Hepatocyte (in vitro differentiated cells): ENCODE data around the gene DCC. TPM values are rescaled to one million over a fixed set of nuclear protein-coding genes. Genes with fewer than 3 reads are reported as not detected.

ENCODE experiments used
- DNase-seq: peaks from one replicate; pipeline ENCODE4 v3.0.0-alpha.2; 2016; ENCODE audit warnings: low spot score
- H2AFZ ChIP-seq: fragments of 200-600 bp; sonication (generic); 2 replicates; pipeline ENCODE4 v1.6.0; 2016; ENCODE audit warnings: antibody characterized with exemption, mild to moderate bottlenecking
- H3K27ac ChIP-seq: fragments of 200-600 bp; sonication (generic); 2 replicates; pipeline ENCODE4 v1.5.1; 2016; ENCODE audit warnings: mild to moderate bottlenecking
- H3K27me3 ChIP-seq: fragments of 200-600 bp; sonication (generic); 2 replicates; pipeline ENCODE4 v1.6.1; 2016
- H3K36me3 ChIP-seq: fragments of 200-600 bp; sonication (generic); replicated peaks from 2 replicates; pipeline ENCODE4 v1.5.1; 2016; ENCODE audit warnings: low read depth; ENCODE audit not compliant: insufficient read depth
- H3K4me1 ChIP-seq: fragments of 200-600 bp; sonication (generic); 2 replicates; pipeline ENCODE4 v1.5.1; 2016; ENCODE audit warnings: mild to moderate bottlenecking, moderate library complexity; ENCODE audit not compliant: insufficient read depth
- H3K4me2 ChIP-seq: fragments of 200-600 bp; sonication (generic); 2 replicates; pipeline ENCODE4 v1.6.0; 2016
- H3K4me3 ChIP-seq: fragments of 200-600 bp; sonication (generic); 2 replicates; pipeline ENCODE4 v1.5.1; 2016; ENCODE audit warnings: mild to moderate bottlenecking
- H3K79me2 ChIP-seq: fragments of 200-600 bp; sonication (generic); 2 replicates; pipeline ENCODE4 v1.6.0; 2017; ENCODE audit warnings: mild to moderate bottlenecking
- H3K9me2 ChIP-seq: fragments of 200-600 bp; sonication (generic); replicated peaks from 2 replicates; pipeline ENCODE4 v1.6.0; 2017; ENCODE audit warnings: mild to moderate bottlenecking; ENCODE audit not compliant: insufficient read depth
- H3K9me3 ChIP-seq: fragments of 200-600 bp; sonication (generic); 2 replicates; pipeline ENCODE4 v1.5.1; 2016; ENCODE audit warnings: low read depth, mild to moderate bottlenecking
- H4K20me1 ChIP-seq: fragments of 200-600 bp; sonication (generic); 2 replicates; pipeline ENCODE4 v1.6.0; 2016; ENCODE audit warnings: mild to moderate bottlenecking; ENCODE audit not compliant: insufficient read depth, poor library complexity, severe bottlenecking
- CTCF ChIP-seq: fragments of 200-600 bp; sonication (generic); IDR thresholded peaks from 2 replicates; pipeline ENCODE4 v1.5.1; 2016; ENCODE audit warnings: antibody characterized with exemption, mild to moderate bottlenecking; ENCODE audit not compliant: poor library complexity
- EZH2 ChIP-seq: fragments of 200-600 bp; sonication (generic); IDR thresholded peaks from 2 replicates; pipeline ENCODE4 v1.6.1; 2016; ENCODE audit warnings: antibody characterized with exemption, mild to moderate bottlenecking, borderline replicate concordance
- EZH2phosphoT487 ChIP-seq: fragments of 200-600 bp; sonication (generic); IDR thresholded peaks from one replicate; pipeline ENCODE4 v1.6.1; 2018; ENCODE audit warnings: antibody characterized with exemption, mild to moderate bottlenecking, low read depth, moderate library complexity; ENCODE audit not compliant: unreplicated experiment, severe bottlenecking
- WGBS: methylation state at CpG from one replicate; pipeline ENCODE4 v1.1.6; 2016; ENCODE audit warnings: low lambda C conversion rate; ENCODE audit errors: missing lambda C conversion rate; 5-methylcytosine and 5-hydroxymethylcytosine counted together
- polyA plus RNA-seq: library from polyadenylated mRNA; unstranded; fragments of >200 nt; fragmentation: Nextera tagmentation; extraction: Ambion mirVana; gene quantifications from 2 replicates; pipeline ENCODE4 v1.2.1, GENCODE V29; 2016
- total RNA-seq: library from RNA; depleted of rRNA; stranded (reverse); fragments of >200 nt; gene quantifications from 2 replicates; pipeline ENCODE4 v1.2.3, GENCODE V29; 2014

DCC gene
- total and polyA plus RNA-seq, 2 experiments from 2014 or later = 1.0 to 3.5 TPM

DNA sequence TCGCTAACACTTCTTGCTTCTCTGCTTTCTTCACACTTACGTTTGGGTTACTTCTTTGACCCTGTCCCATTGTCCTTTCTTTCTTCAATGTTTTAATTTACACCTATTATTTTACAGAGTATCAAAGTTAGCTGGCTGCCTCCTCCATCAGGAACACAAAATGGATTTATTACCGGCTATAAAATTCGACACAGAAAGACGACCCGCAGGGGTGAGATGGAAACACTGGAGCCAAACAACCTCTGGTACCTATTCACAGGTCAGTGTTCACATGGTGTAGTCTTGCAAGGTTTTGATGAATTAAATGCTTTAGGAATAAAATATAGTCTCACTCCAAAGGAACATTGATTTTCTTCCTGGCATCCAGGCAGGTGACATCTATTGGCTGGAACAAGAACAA is 965.5 kb downstream of the DCC start:
- no peak for TF ChIP-seq CTCF
- TF ChIP-seq EZH2phosphoT487 = no peak
- no peak for TF ChIP-seq EZH2
- H3K4me3 ChIP-seq = no peak overlapping the region
- DNase-seq = no peak
- H4K20me1 ChIP-seq = no peaks in the 10 kb centered on the region
- no peak overlapping the region for H3K4me2 ChIP-seq
- H3K9me3 ChIP-seq = no peaks in the 10 kb centered on the region
- no peaks in the 10 kb centered on the region for H3K79me2 ChIP-seq
- H3K36me3 ChIP-seq = no peaks in the 10 kb centered on the region
- no peak overlapping the region for H2AFZ ChIP-seq
- H3K4me1 ChIP-seq = no peaks in the 10 kb centered on the region
- H3K27me3 ChIP-seq = no peaks in the 10 kb centered on the region
- no peaks in the 10 kb centered on the region for H3K9me2 ChIP-seq
- 80% methylated on average over 6 of the region's 6 CpGs for WGBS
- H3K27ac ChIP-seq = no peak overlapping the region

DNA sequence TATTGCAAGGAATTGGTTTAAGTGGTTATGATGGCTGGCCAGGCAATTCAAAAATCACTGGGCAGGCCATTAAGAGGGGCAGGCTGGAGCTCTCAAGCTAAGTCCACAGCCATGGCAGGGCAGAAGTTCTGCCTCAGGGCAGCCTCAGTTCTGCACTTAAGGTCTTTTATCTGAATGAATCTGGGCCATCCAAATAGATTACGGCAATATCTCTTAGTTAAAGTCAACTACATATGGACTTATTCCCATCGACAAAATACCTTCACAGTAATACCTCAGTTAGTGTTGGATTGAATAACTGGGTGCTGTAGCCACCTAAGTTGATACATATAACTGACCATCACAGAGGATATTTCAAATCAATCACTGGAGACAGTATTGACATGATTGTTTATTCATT is 979.6 kb downstream of the DCC start:
- no peaks in the 10 kb centered on the region for H3K4me1 ChIP-seq
- H3K9me3 ChIP-seq = no peaks in the 10 kb centered on the region
- H3K79me2 ChIP-seq = no peaks in the 10 kb centered on the region
- H4K20me1 ChIP-seq = no peaks in the 10 kb centered on the region
- no peaks in the 10 kb centered on the region for H3K27me3 ChIP-seq
- H3K9me2 ChIP-seq = no peaks in the 10 kb centered on the region
- WGBS = 45% methylated on average over 2 of the region's 2 CpGs
- no peak overlapping the region for H3K4me3 ChIP-seq
- no peak overlapping the region for H2AFZ ChIP-seq
- TF ChIP-seq CTCF (no peak), EZH2 (no peak), EZH2phosphoT487 (no peak)
- DNase-seq = no peak
- H3K36me3 ChIP-seq = no peaks in the 10 kb centered on the region
- no peak overlapping the region for H3K27ac ChIP-seq
- no peak overlapping the region for H3K4me2 ChIP-seq

DNA sequence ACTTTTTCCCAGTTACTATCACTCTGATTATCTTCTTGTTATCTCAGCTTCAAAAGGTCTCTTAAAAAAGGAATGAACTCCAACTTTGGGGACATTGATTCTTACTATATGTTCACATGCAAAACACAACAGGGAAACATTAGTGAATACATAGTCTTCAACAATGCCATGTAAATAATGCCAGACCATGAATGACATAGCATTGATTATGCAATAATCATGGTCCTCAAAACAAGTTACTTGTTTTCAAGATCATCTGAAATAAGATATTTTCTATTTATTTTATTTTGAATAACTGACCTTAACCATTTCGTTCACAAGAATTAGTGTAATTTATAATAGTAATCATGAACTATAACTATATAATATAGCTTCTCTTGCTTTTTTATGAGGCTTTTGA is 982.2 kb downstream of the DCC start:
- no peak for DNase-seq
- H2AFZ ChIP-seq = no peak overlapping the region
- H3K36me3 ChIP-seq = no peaks in the 10 kb centered on the region
- H3K9me2 ChIP-seq = no peaks in the 10 kb centered on the region
- H4K20me1 ChIP-seq = no peaks in the 10 kb centered on the region
- WGBS = 85% methylated on average over 1 of the region's 1 CpG
- H3K79me2 ChIP-seq = no peaks in the 10 kb centered on the region
- H3K4me3 ChIP-seq = no peak overlapping the region
- no peak overlapping the region for H3K27ac ChIP-seq
- H3K27me3 ChIP-seq = no peaks in the 10 kb centered on the region
- no peak overlapping the region for H3K4me2 ChIP-seq
- TF ChIP-seq CTCF (no peak), EZH2phosphoT487 (no peak), EZH2 (no peak)
- H3K9me3 ChIP-seq = no peaks in the 10 kb centered on the region
- no peaks in the 10 kb centered on the region for H3K4me1 ChIP-seq

GRCh38 chr18:53324353-53324752 is 984.4 kb downstream of the DCC start:
- TF ChIP-seq EZH2phosphoT487 (no peak), EZH2 (no peak)
- Histone ChIP-seq H3K79me2 (no peaks in the 10 kb centered on the region), H3K4me3 (no peak overlapping the region), H3K36me3 (no peaks in the 10 kb centered on the region), H4K20me1 (no peaks in the 10 kb centered on the region), H3K4me1 (no peaks in the 10 kb centered on the region), H3K4me2 (no peak overlapping the region), H3K27me3 (no peaks in the 10 kb centered on the region), H3K9me3 (no peaks in the 10 kb centered on the region), H2AFZ (no peak overlapping the region), H3K9me2 (no peaks in the 10 kb centered on the region), H3K27ac (no peak overlapping the region)
- WGBS = 95% methylated on average over 1 of the region's 1 CpG
- DNase-seq = no peak
